GM12873 (cell line): Measurements from ENCODE around the gene HACD4.

Experiments used
- CTCF ChIP-seq: IDR thresholded peaks from 2 replicates; pipeline ENCODE4 v1.5.1; 2012; ENCODE audit warnings: low read depth, mild to moderate bottlenecking, moderate library complexity, low read length, control low read depth; ENCODE audit not compliant: insufficient read depth; ENCODE audit errors: missing control alignments

HACD4 gene

GRCh38 chr9:20995616-20996015 is 35.8 kb downstream of the HACD4 start:
- no peak for TF ChIP-seq CTCF

GRCh38 chr9:20994486-20994885 is 37.0 kb downstream of the HACD4 start:
- TF ChIP-seq CTCF, result no peak

GRCh38 chr9:20990867-20991266 is 40.6 kb downstream of the HACD4 start:
- no peak for TF ChIP-seq CTCF

- TF ChIP-seq CTCF, result no peak
Observed at GRCh38 chr9:20989923-20990341, 41.5 kb downstream of the HACD4 start.

- no peak for TF ChIP-seq CTCF
Observed at GRCh38 chr9:20988671-20989315, 42.6 kb downstream of the HACD4 start.

- TF ChIP-seq CTCF, result no peak
Observed at GRCh38 chr9:20988061-20988460, 43.4 kb downstream of the HACD4 start.

- no peak for TF ChIP-seq CTCF
Observed at GRCh38 chr9:20987521-20987920, 43.9 kb downstream of the HACD4 start.
